Measurements from ENCODE around the gene USP6NL.

The USP6NL gene

DNA sequence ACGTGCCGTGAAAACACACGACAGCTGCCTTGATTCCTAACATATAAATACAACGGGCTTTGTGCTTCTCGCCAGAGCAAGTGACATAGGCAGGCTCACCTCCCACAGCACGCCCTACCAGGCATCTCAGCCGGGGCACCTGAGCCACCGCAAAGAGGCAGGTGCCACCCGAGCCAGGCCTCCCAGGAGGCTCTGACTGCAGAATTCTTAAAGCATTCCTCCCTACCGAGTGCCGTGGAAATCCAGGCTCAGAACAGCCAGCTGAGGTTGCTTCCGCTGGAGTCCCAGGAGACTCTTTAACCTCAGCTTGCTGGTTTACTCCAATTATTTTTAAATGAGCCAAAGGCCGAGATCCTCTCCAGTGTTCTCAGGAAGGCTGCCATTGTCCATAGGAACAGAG is 206.5 kb downstream of the USP6NL start:
- no peak for DNase-seq
